A549 (cell line): Measurements from ENCODE around the gene SPSB2.
A peak's percentile ranks its signal among the peaks of the same experiment; 100 is the strongest.

Experiments used
- ESRRA ChIP-seq: fragments of 150-350 bp; IDR thresholded peaks from 2 replicates; pipeline ENCODE4 v1.6.1; 2014; ENCODE audit warnings: mild to moderate bottlenecking, low read length, borderline replicate concordance
- MYC ChIP-seq: IDR thresholded peaks from 2 replicates; pipeline ENCODE4 v1.6.1; 2012; ENCODE audit warnings: mild to moderate bottlenecking, inconsistent platforms, low read length, improper control_type of control experiment, borderline replicate concordance
- PHF8 ChIP-seq: fragments of 200-600 bp; sonication (generic); IDR thresholded peaks from 2 replicates; pipeline ENCODE4 v1.6.1; 2016; ENCODE audit warnings: low read depth, mild to moderate bottlenecking, antibody characterized with exemption, moderate library complexity, borderline replicate concordance
- POLR2A ChIP-seq: IDR thresholded peaks from 2 replicates; pipeline ENCODE4 v1.6.1; 2012; ENCODE audit warnings: mild to moderate bottlenecking, low read length
- REST ChIP-seq: fragments of 200-600 bp; sonication (generic); IDR thresholded peaks from 2 replicates; pipeline ENCODE4 v1.6.1; 2016; ENCODE audit warnings: antibody characterized with exemption, mild to moderate bottlenecking, moderate library complexity
- TF ChIP-seq, protein P1 (sequence below): fragments of >200 bp; sonication (Bioruptor Twin); formaldehyde crosslinking; IDR thresholded peaks from 3 replicates; pipeline ENCODE4 v1.5.1; 2016
- TF ChIP-seq, protein P2 (sequence below): IDR thresholded peaks from 2 replicates; pipeline ENCODE4 v1.6.1; 2012
- TF ChIP-seq, protein P3 (sequence below): fragments of 250-450 bp; sonication (Bioruptor Pico); IDR thresholded peaks from 2 replicates; pipeline ENCODE4 v1.5.0; 2020; ENCODE audit warnings: low read depth, mild to moderate bottlenecking, moderate library complexity

- TF ChIP-seq, protein P1, sequence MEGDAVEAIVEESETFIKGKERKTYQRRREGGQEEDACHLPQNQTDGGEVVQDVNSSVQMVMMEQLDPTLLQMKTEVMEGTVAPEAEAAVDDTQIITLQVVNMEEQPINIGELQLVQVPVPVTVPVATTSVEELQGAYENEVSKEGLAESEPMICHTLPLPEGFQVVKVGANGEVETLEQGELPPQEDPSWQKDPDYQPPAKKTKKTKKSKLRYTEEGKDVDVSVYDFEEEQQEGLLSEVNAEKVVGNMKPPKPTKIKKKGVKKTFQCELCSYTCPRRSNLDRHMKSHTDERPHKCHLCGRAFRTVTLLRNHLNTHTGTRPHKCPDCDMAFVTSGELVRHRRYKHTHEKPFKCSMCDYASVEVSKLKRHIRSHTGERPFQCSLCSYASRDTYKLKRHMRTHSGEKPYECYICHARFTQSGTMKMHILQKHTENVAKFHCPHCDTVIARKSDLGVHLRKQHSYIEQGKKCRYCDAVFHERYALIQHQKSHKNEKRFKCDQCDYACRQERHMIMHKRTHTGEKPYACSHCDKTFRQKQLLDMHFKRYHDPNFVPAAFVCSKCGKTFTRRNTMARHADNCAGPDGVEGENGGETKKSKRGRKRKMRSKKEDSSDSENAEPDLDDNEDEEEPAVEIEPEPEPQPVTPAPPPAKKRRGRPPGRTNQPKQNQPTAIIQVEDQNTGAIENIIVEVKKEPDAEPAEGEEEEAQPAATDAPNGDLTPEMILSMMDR = no peak
- TF ChIP-seq REST (no peak), ESRRA (no peak), PHF8 (peak; percentile 54; the same call in 1 of the 2 replicates), MYC (no peak), POLR2A (peak; percentile 71)
- TF ChIP-seq, protein P2, sequence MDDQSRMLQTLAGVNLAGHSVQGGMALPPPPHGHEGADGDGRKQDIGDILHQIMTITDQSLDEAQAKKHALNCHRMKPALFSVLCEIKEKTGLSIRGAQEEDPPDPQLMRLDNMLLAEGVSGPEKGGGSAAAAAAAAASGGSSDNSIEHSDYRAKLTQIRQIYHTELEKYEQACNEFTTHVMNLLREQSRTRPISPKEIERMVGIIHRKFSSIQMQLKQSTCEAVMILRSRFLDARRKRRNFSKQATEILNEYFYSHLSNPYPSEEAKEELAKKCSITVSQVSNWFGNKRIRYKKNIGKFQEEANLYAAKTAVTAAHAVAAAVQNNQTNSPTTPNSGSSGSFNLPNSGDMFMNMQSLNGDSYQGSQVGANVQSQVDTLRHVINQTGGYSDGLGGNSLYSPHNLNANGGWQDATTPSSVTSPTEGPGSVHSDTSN = no peak
- TF ChIP-seq, protein P3, sequence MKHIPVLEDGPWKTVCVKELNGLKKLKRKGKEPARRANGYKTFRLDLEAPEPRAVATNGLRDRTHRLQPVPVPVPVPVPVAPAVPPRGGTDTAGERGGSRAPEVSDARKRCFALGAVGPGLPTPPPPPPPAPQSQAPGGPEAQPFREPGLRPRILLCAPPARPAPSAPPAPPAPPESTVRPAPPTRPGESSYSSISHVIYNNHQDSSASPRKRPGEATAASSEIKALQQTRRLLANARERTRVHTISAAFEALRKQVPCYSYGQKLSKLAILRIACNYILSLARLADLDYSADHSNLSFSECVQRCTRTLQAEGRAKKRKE (CRISPR knock-in tag) = no peak
Observed at GRCh38 chr12:6904280-6905276, 31.5 kb upstream of the SPSB2 start, which contains the start of gene LRRC23.
